Stimulated activated CD4-positive, alpha-beta T cell treated with anti-CD3 and anti-CD28 coated beads, Interleukin-1b, Interleukin-23, amount 100 ng/mL, for 4 hours (primary cell): ENCODE data around the gene SLC1A7.

Experiments
- DNase-seq, 2 donors: peaks; one replicate each; pipeline ENCODE4 v3.0.0-alpha.2; 2020; ENCODE audit warnings: low read depth in 2 of 2

The SLC1A7 gene

DNA sequence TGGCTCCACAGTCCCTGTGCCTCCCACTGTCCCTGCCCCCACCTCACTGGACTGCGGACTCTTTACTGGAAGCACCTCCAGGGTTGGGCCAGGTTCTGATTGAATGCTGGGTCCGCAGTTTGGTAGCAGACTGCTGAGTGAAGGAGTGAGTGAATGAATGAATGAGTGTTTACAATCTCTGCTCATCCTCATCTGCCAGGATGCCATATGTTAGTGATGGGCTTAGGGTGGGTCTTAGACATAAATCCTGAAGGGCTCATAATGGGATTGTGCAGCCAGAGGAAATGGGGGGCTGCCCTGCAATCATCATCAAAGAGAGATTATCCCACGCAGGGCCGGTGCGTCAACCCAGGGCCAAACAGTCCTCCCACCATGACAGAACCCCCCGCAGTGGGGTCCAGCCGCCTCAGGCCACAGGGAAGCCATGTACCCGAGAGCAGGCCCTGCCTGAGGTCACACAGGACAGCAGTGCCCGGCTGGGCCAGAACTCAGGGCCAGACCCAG is 26.1 kb downstream of the SLC1A7 start:
- DNase-seq, result no peak

DNA sequence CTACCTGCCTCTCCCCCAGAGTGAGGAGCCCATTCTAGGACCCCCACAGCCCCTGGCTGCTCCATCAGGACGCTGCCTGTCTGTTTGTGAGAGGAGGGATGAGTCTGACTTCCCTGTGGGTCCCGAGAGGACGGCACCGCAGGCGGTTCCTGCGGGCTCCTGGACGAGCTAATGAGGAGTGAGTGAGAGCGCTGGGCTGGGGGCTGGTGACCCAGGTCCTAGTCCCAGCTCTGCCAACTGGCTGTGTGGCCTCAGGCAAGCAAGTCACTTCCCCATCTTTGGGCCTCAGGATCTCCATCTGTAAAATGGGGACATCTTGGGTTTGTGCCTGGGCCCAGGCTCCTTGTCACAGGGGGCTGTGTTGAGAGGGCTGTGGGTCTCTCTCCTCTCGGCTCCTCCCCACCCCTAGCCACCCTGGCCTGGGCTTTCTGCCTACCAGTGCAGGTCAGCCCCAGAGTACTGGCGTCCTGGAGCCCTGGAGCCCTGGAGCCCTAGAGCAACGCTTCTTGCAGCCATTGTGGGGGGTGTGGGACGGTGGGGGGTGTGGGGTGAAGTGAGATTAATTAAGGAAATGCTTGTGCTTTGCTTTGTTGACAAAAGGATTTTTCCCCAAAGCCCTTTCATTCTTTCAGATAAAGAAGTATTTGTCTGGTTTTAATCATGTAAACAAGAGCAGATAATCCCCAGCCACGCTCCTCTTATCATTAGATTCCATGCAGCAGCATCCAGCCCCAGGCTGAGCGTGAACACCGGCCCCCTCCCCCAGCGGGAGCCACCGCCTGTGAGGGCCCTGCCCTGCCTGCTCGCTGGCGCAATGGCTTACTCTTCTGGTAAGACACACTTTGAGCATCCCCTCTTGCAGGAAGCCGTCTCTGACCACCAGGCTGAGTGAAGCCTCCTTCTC is 26.8 kb downstream of the SLC1A7 start:
- no peak for DNase-seq

DNA sequence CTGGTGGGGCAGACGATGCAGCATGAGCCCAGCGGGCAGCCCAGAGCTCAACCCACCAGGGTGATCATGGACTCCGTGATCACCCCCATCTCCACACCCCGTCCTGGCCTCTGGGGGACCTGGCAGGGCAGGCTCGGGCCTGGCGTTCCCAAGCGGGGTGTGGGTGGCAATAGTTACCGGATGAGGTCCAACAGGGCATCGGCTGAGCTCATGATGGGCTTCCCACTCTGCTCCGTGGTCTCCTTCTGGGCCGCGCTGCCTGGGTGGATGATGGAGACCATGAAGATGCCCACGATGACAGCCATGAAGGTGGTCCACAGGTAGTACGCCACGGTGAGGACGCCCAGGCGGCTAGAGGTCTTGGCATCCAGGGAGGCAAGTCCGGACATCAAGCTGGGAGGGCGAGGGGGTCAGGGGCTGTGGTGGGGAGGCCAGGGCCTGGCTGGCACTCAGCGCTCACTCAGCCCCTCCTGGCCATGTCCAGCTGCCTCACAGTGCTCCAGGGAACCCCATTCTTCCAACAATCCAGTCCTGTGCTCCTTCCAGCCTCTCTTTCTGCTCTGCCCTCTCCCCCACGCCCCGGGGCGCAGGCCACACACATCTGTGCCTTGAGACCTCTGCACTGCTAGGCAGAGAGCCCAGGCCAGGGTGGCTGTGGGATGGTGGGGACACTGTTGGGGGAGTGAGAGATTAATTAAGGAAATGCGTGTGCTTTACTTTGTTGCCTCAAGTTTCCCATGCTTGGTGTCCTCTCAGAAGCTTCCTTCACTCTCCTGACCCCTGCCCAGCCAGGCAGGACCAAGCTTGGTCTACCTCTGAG is 27.6 kb downstream of the SLC1A7 start:
- DNase-seq, result no peak

DNA sequence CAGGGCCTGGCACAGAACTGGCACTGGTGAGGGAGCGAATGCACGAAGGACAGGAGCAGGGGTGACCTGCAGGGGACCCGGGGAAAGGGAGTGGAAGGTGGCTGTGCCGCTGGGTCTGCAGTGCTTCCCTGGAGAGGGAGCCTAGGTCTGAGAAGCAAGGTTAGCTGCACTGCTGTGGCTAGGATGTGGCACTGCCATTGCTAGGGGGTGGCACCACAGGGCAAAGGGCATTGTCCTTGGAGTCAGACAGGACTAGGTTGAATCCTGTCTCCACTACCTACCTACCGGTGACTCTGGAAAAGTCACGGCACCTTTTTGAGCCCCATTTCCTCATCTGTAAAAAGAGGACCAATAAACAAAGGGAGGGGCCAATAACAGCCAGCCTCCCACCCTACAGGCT is 28.3 kb downstream of the SLC1A7 start:
- DNase-seq, result no peak

DNA sequence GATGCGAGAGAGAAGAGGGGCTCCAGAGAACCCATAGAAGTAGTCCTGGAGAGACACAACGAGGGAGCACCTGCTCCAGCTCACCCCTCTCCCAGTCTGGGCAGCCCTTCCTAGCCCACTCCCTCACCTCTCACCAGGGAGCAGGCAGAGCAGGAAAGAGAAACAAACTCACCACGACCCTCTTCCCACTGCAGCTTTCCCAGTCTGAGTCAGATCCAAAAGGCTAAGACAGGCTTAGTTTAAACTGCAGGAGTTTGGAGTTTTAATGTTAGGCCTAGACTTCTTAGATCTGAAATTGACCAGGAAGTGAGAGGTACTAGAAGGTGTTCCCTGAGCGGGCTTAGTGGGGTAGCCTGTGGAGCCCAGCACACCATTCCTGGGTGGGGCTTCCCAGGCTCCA is 29.6 kb downstream of the SLC1A7 start:
- DNase-seq, result no peak

DNA sequence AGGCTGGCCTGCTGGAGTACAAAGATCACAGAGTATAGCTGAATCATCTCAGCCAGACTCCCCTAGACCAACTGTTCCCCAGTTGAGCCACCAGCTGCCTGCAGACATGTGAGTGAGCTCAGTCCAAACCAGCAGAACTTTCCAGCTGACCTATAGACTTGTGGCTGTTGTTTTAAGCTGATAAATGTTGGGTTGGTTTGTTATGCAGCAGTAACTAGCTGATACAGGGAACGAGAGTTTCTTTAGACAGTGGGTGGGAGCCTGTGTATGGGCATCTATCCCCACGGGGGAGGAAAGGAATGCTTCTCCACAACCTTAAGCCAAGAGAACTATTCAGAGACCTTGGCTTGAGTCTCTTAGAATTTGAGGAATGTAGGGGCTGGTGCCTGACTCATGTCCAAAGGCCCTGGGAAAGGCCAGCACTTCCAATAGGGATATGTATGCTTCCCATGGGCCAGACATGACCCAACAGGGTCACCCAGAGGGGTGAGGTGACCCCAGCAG is 30.1 kb downstream of the SLC1A7 start:
- DNase-seq, result no peak

DNA sequence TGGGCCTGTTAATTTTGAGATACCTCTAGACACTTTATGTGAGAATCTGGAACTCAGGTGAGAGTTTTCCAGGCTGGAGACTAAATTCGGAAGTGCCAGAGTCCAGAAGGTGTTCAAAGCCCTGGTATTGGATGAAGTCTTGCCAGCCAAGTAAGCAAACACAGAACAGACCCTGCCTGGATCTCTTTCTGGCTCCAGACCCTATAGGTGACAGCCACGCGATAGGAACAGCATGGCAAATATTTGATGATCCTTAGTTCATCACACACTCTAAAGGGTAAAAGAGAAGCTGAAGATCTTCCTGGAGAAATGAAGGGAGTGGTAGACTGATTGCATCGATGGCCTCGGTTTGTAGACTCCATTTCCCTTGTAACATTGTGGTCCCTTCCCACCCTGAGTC is 30.7 kb downstream of the SLC1A7 start:
- no peak for DNase-seq

DNA sequence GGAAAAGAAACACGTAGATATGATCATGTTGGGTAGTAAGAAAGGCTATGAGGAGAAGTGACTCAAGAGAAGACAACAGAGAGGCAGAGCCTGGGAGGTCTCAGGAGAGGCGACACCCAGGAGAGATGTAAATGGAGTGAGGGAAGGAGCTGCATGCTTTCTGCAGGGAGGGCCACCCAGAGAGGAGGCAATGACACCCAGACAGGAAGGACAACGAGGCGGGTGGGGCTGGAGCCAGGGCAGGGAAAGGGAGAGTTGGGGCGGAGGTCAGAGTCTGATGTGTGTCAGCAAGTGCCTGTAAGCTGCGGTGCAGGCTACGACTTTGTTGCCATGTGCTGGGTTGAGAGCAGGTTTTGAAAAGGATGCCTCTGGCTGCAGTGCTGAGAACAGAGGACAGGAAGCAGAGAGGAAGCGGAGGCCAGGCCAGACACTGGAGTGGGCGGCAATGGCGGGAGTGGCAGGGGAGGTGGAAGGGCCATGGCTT is 31.3 kb downstream of the SLC1A7 start:
- DNase-seq, result no peak

DNA sequence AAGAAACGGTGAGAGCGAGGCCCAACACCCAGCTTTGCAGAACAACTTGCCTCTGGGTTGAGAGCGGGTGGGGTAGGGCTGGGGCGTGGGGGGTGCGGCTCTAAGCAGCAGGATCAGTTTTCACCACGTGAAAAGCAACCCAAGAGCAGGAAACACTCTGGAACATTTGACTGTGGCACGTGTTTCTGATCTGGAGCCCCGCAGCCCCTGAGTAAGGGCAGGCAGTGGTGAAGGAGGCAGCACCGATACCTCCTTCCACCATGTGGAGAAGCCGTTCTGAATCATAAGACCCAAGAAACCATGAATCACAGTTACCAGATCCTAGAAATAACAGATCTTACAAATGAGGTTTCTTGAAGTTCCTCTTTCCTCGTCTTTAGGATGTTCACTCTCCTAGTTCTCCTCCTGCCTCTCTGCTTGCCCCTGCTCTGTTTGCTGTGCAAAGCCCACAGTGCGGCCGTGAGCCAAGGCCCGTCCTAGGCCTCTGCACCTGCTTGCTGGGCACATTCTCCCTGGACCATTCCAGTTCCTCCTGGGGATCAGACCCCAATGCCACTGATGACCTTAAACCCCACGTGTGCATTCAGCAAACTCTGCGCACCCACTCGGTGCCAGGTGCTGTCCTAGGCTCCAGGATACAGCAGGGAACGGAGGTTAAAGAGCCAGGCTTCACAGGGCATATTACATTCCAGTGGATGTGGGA is 31.9 kb downstream of the SLC1A7 start:
- DNase-seq, result no peak

DNA sequence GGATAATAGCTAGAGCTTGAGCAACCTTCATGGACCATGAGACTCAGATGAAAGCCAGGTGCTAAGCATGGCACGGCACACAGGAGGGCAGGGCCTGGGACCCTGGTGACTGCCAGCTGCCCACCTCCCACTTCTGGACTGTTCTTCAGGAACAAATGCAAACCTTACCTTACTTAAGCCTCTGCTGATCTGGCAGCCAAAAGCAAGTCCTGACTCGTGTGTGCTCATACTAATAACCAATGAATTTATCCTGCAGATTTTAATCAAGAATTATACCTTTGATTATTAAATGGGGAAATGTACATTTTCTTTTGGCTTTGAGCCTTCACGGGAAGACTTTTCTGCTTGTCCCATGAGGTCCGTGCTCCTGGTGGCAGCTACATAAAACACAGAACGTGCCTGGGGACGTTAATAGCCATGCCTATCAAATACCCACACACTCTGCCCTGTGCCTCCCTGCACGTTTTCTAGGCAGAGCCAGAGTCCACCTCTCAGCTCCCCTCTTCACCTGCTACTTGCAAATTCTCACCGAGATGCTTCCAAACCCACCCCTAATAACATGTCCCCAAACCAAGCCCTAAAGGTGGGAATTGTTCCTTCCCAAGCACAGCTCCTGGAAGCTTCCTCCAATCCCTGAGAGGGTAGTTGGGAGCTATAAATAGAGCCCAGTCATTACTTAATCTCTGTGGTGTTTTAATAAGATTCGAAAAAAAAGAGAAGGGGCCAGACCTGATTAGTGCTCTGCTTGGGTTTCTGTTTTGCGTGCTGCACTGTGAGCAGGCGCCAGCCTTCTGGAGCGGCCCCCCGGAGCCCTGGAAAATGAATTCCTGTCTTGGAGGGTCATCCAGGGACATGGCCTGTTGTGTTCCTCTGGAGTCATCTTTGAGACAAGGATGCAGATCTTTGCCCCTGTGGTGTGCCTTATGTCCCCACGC is 33.5 kb downstream of the SLC1A7 start:
- no peak for DNase-seq

DNA sequence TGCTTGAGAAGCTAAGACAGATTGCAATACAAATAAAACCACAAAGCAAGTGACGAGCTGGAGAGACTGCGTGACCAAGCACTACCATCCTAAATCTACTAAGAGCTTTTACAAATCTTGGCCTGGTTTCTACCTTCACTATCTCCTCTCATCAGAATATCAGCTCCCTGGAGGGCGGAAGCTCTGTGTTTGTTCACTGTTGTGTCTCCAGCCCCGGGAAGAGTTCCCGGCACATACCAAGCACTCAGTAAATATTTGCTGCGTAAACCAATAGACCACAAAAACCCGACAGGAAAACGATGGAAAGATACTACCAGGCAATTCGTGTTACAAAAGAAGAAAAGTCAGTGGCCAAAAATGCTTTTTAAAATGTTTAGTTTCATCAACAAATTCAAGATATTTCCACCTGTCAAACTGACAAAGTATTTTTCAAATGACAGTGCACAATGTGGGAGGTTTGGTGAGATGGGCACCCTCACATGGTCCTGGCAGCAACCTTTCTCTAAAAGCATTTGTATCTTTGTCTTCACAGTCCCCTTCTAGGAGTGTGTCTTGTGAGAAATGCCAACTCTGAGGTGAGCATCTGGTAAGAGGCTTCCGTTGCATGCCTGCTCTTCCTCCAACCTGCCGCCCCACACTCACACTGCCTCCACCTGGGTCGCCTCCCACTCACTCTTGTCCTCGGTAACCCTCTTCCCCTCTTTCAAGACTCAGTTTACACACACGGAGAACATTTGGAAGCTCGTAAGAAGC is 34.7 kb downstream of the SLC1A7 start:
- DNase-seq, result no peak

DNA sequence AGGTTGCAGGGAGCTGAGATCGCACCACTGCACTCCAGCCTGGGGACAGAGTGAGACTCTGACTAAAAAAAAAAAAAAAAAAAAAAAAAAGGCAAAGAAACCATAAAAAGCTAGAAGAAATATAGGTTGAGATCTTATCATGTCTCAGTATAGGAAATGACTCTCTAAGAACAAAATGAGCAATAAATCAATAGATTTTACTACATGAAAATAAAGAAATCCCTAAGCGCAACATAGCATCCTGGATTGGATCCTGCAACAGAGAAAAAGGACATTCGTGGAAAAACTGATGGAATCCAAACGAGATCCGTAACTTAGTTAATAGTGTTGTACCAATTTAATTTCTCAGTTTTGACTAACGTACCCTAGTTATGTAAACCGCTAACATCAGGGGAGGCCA is 35.3 kb downstream of the SLC1A7 start:
- DNase-seq, result no peak

DNA sequence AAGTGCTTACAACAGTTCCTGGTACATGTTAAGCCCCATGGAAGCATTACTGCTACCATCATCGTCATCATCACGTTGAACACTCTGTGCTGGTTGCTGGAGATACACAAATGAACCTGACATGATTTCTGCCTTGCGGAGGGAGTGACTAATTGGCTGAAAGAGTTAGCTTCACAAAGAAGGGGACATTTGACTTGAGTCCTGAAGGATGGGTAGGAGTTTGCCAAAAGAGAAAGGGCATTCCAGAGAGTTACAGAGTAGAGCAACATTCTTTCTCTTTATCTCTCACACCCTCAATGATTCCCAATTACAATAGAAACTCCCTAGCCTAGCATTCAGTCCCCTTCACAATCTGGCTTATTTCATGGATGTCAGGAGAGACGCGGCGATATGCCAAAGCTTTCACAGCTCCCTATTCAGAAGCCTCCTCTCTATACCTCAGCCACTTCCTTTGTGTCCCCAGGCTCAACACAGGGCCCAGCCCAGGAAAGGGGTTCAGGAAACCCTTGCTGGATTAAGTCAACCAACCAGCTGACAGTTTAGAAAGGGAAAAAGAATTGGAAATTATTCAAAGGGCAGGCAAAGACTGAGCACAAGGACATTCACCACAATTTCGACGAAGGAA is 38.0 kb downstream of the SLC1A7 start:
- DNase-seq, result no peak

DNA sequence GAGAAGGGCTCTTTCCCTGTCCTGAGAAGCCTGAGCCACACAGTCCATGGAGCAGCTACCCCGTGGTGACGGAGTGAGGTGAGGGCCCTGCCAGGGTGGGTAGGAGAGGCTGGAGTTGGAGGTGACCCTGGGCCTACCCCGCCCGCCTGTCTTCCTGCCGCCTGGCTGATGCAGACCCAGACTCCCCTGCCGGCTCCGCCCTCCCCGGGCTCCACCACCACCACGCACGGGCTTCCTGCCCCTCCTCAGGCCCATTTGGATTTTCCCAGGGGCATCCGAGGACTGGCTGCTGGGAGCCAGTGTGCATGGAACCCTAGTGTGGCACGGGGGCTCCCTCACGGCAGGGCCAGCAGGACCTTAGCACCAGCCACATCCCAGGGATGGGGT is 47.9 kb downstream of the SLC1A7 start:
- no peak for DNase-seq

DNA sequence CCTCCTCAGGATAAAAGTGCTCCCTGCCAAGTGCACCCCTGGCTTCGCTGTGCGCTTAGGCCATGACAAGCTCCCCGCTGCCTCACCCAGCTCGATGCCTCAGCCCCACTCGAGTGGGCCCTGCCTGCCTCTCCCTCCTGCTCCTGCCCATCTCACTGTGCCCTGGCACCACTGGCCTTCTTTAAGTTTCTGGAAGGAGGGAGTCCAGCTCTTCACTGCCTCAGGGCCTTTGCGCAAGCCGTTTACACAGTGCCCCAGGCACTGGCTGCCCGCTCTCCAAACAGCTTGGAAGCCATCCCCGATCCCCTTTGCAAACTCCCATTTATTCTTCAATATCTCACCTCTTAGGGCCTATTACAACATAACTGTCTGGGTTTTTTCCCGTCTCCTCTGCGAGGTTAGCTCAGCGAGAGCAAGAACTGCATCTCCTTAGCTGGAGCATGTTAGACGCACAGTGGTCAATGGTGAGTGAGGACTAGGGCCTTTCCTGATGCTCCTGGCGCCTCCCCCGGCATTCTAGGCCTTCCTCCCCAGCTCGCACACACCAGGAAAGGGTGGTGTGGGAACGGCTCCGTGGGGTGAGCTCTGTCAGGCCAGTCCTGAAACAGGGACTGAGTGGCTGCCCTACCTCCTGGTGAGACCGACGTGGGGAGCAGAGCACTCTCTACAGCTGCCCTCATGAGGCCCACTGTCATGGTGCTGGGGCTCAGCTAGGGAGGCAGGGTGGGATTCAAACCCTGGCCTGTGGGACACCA is 48.5 kb downstream of the SLC1A7 start:
- DNase-seq, result no peak

DNA sequence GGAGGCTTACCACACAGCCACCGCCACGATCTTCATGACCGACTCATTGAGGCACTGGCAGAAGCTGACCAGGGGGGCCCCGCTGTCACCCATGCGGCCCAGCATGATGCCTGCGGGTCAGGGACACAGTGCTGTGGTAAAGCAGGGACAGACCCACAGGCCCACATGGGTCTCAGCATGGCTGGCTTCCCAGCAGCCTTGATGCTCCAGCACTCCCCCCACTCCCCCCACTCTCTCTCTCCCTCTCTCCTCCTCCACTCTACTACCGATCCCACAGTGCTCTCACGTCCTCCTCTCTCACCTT is 49.0 kb downstream of the SLC1A7 start:
- no peak for DNase-seq

DNA sequence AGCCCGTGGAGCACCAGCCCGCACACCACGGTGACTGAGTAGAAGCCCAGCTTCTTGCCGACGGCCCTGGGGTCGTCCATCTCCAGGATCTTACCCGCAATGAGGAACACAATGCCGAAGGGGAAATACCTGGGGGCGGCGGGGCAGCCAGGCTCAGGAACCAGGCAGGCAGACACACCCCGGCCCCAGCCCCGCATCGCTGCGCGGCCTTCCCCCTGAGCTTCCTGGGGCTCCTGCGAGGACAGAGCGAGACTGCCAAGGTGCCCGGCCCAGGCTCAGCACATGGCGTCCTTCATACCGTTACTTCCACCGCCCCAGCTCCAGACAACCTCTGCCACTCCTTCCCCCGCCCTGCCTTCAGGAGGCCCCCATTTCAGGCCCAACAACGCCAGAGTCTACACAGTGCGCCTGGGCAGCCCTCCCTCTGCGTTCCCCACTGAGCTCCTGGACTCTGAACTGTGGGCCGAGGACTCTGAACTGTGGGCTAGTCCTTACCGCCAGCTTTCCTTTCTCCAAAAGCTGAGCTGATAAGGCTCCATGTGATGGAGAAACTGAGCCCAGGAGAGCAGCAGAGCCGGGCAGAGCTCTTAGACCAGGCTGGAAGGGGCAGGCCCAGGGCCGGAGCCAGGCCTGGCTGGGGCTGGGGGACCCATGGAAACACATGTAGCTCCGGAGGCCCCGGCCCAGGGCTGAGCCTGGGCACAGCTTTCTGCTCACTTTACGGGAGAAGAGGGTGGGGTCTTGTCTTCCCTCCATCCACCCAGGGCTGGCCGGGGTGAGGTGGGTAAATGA is 49.6 kb downstream of the SLC1A7 start:
- DNase-seq, result no peak
